CD14-positive monocyte (primary cell): ENCODE results near the gene ERGIC1. TPM values are rescaled to one million over a fixed set of nuclear protein-coding genes. Genes with fewer than 3 reads are reported as not detected.

Experiments
- DNase-seq, 3 donors: peaks; one replicate each; pipeline ENCODE4 v3.0.0-alpha.2; 2011 to 2022
- H2AFZ ChIP-seq: 2 replicates; pipeline ENCODE4 v1.6.0; 2012; ENCODE audit warnings: mild to moderate bottlenecking, low read depth, low read length, inconsistent platforms; ENCODE audit not compliant: insufficient read depth, poor library complexity, severe bottlenecking
- H3K27ac ChIP-seq, 2 donors: 1 replicate in 1 of 2; 2 replicates in 1 of 2; pipeline ENCODE4 v1.5.1; 2012 to 2013; ENCODE audit warnings: low read length in 2 of 2, control low read depth in 1 of 2, inconsistent platforms in 1 of 2, low read depth in 1 of 2, mild to moderate bottlenecking in 1 of 2
- H3K27me3 ChIP-seq, 2 donors: one replicate each; pipeline versions ENCODE4 v1.6.0 to v1.6.1; 2011 to 2013; ENCODE audit warnings: low read length in 2 of 2; ENCODE audit not compliant: control insufficient read depth in 2 of 2, insufficient read depth in 2 of 2
- H3K36me3 ChIP-seq, 2 donors: replicated peaks in 1 of 2; 1 replicate in 1 of 2; 2 replicates in 1 of 2; pipeline versions ENCODE4 v1.5.1 to v1.6.1; 2012 to 2013; ENCODE audit warnings: low read length in 2 of 2, control low read depth in 1 of 2, inconsistent platforms in 1 of 2, mild to moderate bottlenecking in 1 of 2; ENCODE audit not compliant: insufficient read depth in 2 of 2, control insufficient read depth in 1 of 2
- H3K4me1 ChIP-seq, 2 donors: 1 replicate in 1 of 2; 2 replicates in 1 of 2; pipeline versions ENCODE4 v1.5.1 to v1.6.1; 2012 to 2013; ENCODE audit warnings: low read length in 2 of 2, control low read depth in 1 of 2, inconsistent platforms in 1 of 2, mild to moderate bottlenecking in 1 of 2, moderate library complexity in 1 of 2; ENCODE audit not compliant: insufficient read depth in 2 of 2, control insufficient read depth in 1 of 2
- H3K4me2 ChIP-seq: replicated peaks from 2 replicates; pipeline ENCODE3; 2012; ENCODE audit warnings: low read length, moderate library complexity, mild to moderate bottlenecking; ENCODE audit not compliant: poor library complexity, severe bottlenecking; ENCODE audit errors: extremely low read depth
- H3K4me3 ChIP-seq, 3 experiments: fragments of 200-600 bp in 1 of 3; sonication (generic) in 1 of 3; replicated peaks in 1 of 3; 1 replicate in 2 of 3; 2 replicates in 1 of 3; pipeline ENCODE4 v1.5.1; 2011 to 2013; ENCODE audit warnings: low read length in 3 of 3, mild to moderate bottlenecking in 3 of 3, control low read depth in 2 of 3, low read depth in 2 of 3, inconsistent platforms in 1 of 3, moderate library complexity in 1 of 3
- H3K79me2 ChIP-seq: 2 replicates; pipeline ENCODE4 v1.6.0; 2012; ENCODE audit warnings: mild to moderate bottlenecking, control low read depth, inconsistent platforms, low read length, moderate library complexity; ENCODE audit not compliant: insufficient read depth
- H3K9ac ChIP-seq: 2 replicates; pipeline ENCODE4 v1.6.0; 2017; ENCODE audit warnings: low read length, mild to moderate bottlenecking; ENCODE audit not compliant: insufficient read depth, poor library complexity, severe bottlenecking
- H3K9me3 ChIP-seq, 2 donors: replicated peaks in 1 of 2; 1 replicate in 1 of 2; 2 replicates in 1 of 2; pipeline versions ENCODE4 v1.5.1 to v1.6.1; 2012 to 2013; ENCODE audit warnings: low read length in 2 of 2, control low read depth in 1 of 2; ENCODE audit not compliant: control insufficient read depth in 1 of 2, insufficient read depth in 1 of 2
- H4K20me1 ChIP-seq: 2 replicates; pipeline ENCODE4 v1.6.0; 2012; ENCODE audit warnings: mild to moderate bottlenecking, low read length, control low read depth, moderate library complexity; ENCODE audit not compliant: insufficient read depth
- H3K27ac Mint-ChIP-seq, 7 donors: one replicate each; pipeline ENCODE4 v1.8.0; 2020; ENCODE audit warnings: mild to moderate bottlenecking in 7 of 7, mixed read lengths in 7 of 7, moderate library complexity in 6 of 7, inconsistent platforms in 2 of 7
- H3K27me3 Mint-ChIP-seq, 3 donors: one replicate each; pipeline ENCODE4 v1.8.0; 2021 to 2022; ENCODE audit warnings: low read depth in 3 of 3, mild to moderate bottlenecking in 3 of 3, mixed read lengths in 3 of 3, moderate library complexity in 3 of 3, inconsistent platforms in 1 of 3
- H3K36me3 Mint-ChIP-seq, 2 donors: one replicate each; pipeline ENCODE4 v1.8.0; 2020; ENCODE audit warnings: mixed read lengths in 2 of 2, inconsistent platforms in 1 of 2, mild to moderate bottlenecking in 1 of 2
- H3K4me1 Mint-ChIP-seq: one replicate; pipeline ENCODE4 v1.8.0; 2020; ENCODE audit warnings: mild to moderate bottlenecking, mixed read lengths
- H3K4me3 Mint-ChIP-seq, 2 donors: one replicate each; pipeline ENCODE4 v1.8.0; 2020; ENCODE audit warnings: mild to moderate bottlenecking in 2 of 2, mixed read lengths in 2 of 2, moderate library complexity in 1 of 2
- H3K9me3 Mint-ChIP-seq, 7 donors: one replicate each; pipeline ENCODE4 v1.8.0; 2020 to 2022; ENCODE audit warnings: mixed read lengths in 7 of 7, mild to moderate bottlenecking in 6 of 7, moderate library complexity in 6 of 7, inconsistent platforms in 2 of 7
- WGBS: methylation state at CpG from one replicate; pipeline ENCODE4 v1.1.5; 2013; ENCODE audit warnings: missing lambda C conversion rate; ENCODE audit not compliant: insufficient coverage; 5-methylcytosine and 5-hydroxymethylcytosine counted together
- intact Hi-C, 2 donors: fragments of 100-400 bp; cut with micrococcal nuclease; formaldehyde crosslinking; loops; one replicate each; pipeline versions ENCODE4 v1.15.0 to v1.15.1; 2023
- polyA plus RNA-seq, 3 donors: library from polyadenylated mRNA; depleted of rRNA in 1 of 3; unstranded in 2 of 3; stranded (reverse) in 1 of 3; fragments of 300-500 nt in 2 of 3; fragments of >200 nt in 1 of 3; fragmentation: Illumina TruSeq in 2 of 3; gene quantifications; 1 replicate in 2 of 3; 2 replicates in 1 of 3; pipeline ENCODE4 v1.2.3, GENCODE V29; 2012 to 2021
- TF ChIP-seq, protein P1 (sequence below): fragments of 200-600 bp; IDR thresholded peaks from one replicate; pipeline ENCODE4 v1.8.0; 2022; ENCODE audit warnings: antibody characterized with exemption, mild to moderate bottlenecking

The ERGIC1 gene
- polyA plus RNA-seq, 3 donors, result 28.3 to 76.2 (median 34.1) TPM

DNA sequence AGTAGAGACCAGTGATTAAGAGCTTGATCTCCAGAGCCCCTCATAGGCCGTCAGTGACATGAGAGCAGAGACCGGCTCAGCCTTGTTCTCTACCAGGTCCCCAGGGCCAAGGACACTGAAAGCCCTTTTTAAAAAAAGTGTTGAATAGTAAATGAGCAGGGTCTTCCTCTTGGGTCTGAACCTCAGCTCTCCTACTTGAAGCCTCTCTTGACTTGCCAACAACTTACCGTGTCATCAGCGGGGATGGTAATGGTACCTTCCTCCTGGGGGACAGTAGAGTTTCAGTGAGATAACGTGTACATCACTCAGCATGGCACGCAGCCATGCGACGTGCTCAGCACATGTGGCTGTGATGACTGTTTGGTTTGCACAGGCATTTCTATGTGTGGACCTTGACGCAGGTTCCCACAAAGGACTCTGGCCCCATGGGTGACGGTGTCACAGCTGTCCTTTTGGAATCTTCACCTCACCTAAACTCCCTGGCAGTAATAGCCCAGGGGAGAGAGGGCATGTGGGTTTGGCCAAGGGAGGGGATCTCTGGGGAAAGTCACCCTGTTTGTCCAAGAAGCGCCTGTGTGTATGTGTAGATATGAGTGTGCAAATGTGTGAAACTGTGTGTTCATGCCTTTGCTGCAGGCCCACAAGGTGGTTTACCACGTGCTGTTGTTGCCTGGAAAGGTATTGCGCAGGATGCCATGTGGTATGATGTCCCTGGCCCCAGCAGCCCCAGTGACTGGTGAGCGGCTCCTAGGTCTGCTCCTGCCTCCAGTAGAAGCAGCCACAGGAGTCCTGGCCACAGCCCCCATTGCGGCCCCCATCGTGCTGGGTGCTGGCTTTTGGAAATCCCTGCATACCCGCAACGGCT lies 18.7 kb downstream of the ERGIC1 start:
- no peaks in the 10 kb centered on the region for H3K79me2 ChIP-seq
- no peak for DNase-seq
- Mint-ChIP-seq H3K36me3 (peaks cover 26 to 31% of the 10 kb centered on the region in 2 donors), H3K9me3 (no peaks in the 10 kb centered on the region), H3K27ac (peak overlapping the region in 3 of 7 donors; percentile 36 to 63 (median 37)), H3K4me1 (peaks cover 18% of the 10 kb centered on the region), H3K4me3 (no peak overlapping the region), H3K27me3 (peaks cover 0 to 5% (median 4%) of the 10 kb centered on the region in 3 donors)
- H3K4me3 ChIP-seq, result no peak overlapping the region
- 91% methylated on average over 8 of the region's 18 CpGs for WGBS
- no peak overlapping the region for H2AFZ ChIP-seq
- no peak overlapping the region for H3K9ac ChIP-seq
- no peaks in the 10 kb centered on the region for H3K27me3 ChIP-seq
- H3K4me2 ChIP-seq, result no peak overlapping the region
- H3K4me1 ChIP-seq, result no peaks in the 10 kb centered on the region
- TF ChIP-seq, protein P1, sequence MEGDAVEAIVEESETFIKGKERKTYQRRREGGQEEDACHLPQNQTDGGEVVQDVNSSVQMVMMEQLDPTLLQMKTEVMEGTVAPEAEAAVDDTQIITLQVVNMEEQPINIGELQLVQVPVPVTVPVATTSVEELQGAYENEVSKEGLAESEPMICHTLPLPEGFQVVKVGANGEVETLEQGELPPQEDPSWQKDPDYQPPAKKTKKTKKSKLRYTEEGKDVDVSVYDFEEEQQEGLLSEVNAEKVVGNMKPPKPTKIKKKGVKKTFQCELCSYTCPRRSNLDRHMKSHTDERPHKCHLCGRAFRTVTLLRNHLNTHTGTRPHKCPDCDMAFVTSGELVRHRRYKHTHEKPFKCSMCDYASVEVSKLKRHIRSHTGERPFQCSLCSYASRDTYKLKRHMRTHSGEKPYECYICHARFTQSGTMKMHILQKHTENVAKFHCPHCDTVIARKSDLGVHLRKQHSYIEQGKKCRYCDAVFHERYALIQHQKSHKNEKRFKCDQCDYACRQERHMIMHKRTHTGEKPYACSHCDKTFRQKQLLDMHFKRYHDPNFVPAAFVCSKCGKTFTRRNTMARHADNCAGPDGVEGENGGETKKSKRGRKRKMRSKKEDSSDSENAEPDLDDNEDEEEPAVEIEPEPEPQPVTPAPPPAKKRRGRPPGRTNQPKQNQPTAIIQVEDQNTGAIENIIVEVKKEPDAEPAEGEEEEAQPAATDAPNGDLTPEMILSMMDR, result no peak
- peak overlapping the region in 1 of 2 donors; percentile 11 for H3K27ac ChIP-seq
- H4K20me1 ChIP-seq, result peaks cover 35% of the 10 kb centered on the region
- H3K36me3 ChIP-seq, result no peaks in the 10 kb centered on the region
- H3K9me3 ChIP-seq, result no peaks in the 10 kb centered on the region
- intact Hi-C loops, result no loop called here

DNA sequence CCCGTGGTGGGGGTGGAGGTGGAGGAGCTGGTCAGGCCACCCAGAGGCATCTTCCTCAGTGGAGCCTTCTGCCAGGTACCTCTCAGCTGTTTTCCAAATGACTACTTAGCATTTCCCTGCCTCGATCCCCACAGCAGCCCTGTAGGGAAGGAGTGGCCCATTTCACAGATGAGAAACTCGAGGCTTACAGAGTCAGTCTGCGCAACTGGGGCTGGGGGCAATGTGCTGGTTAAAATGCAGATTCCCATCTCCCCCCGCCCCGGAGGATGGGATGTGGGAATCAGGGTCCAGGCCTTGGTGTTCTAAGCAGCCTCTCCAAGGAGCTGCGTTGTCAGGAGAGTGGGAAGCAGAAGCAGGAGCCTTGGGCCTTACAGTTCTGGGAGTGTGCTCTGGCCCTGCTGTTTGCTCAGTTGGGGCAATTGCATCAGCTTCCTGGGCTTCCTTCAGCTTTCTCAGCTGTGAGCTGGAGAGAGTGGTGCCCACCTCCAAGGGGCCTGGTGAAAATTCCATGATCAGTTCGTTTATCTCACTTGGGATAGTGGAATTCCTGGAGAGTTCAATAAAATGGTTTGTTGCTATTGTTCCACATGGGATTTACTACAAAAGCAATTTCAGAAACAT lies 19.4 kb downstream of the ERGIC1 start:
- TF ChIP-seq, protein P1, result no peak
- intact Hi-C loops, result no loop called here
- H3K9me3 Mint-ChIP-seq, result no peaks in the 10 kb centered on the region
- DNase-seq, result no peak
- Histone ChIP-seq H3K4me3 (no peak overlapping the region), H3K4me2 (no peak overlapping the region), H2AFZ (no peak overlapping the region), H3K4me1 (no peaks in the 10 kb centered on the region), H3K36me3 (no peaks in the 10 kb centered on the region), H3K27me3 (no peaks in the 10 kb centered on the region), H4K20me1 (peaks cover 35% of the 10 kb centered on the region), H3K27ac (no peak overlapping the region), H3K9ac (no peak overlapping the region), H3K9me3 (no peaks in the 10 kb centered on the region), H3K79me2 (no peaks in the 10 kb centered on the region)
- H3K4me3 Mint-ChIP-seq, result no peak overlapping the region
- H3K27ac Mint-ChIP-seq, result peak overlapping the region in 1 of 7 donors; percentile 50
- H3K36me3 Mint-ChIP-seq, result peaks cover 33 to 38% of the 10 kb centered on the region in 2 donors
- peaks cover 16% of the 10 kb centered on the region for H3K4me1 Mint-ChIP-seq
- WGBS, result 94% methylated on average over 2 of the region's 8 CpGs
- peaks cover 0 to 5% (median 4%) of the 10 kb centered on the region in 3 donors for H3K27me3 Mint-ChIP-seq
